Neuronal stem cell (in vitro differentiated cells): Measurements from ENCODE around the gene FAM171A2.
A peak's percentile ranks its signal among the peaks of the same experiment; 100 is the strongest.
"Not testable (repeated sequence)": the region's sequence is repeated elsewhere in the genome, so short reads cannot be mapped to it uniquely, and the experiment has no call there.

Source experiments
- DNase-seq: peaks from one replicate; pipeline ENCODE4 v3.0.0-alpha.2; 2013; ENCODE audit warnings: low spot score
- H2AFZ ChIP-seq: one replicate; pipeline ENCODE4 v1.6.1; 2013; ENCODE audit warnings: mild to moderate bottlenecking, low read length, inconsistent platforms
- H2AK5ac ChIP-seq: 2 replicates; pipeline ENCODE4 v1.6.1; 2013; ENCODE audit warnings: low read depth, mild to moderate bottlenecking, inconsistent platforms, low read length, moderate library complexity, mixed read lengths
- H2BK120ac ChIP-seq: 2 replicates; pipeline ENCODE4 v1.6.1; 2013; ENCODE audit warnings: low read depth, mild to moderate bottlenecking, inconsistent platforms, low read length, moderate library complexity, mixed read lengths
- H2BK12ac ChIP-seq: one replicate; pipeline ENCODE4 v1.6.1; 2013; ENCODE audit warnings: low read length, inconsistent platforms
- H2BK15ac ChIP-seq: 2 replicates; pipeline ENCODE4 v1.6.1; 2013; ENCODE audit warnings: mild to moderate bottlenecking, low read length, inconsistent platforms, mixed read lengths
- H2BK5ac ChIP-seq: one replicate; pipeline ENCODE4 v1.6.1; 2013; ENCODE audit warnings: inconsistent platforms, mild to moderate bottlenecking, low read length, moderate library complexity
- H3K14ac ChIP-seq: one replicate; pipeline ENCODE4 v1.6.1; 2013; ENCODE audit warnings: low read length, inconsistent platforms
- H3K18ac ChIP-seq: 2 replicates; pipeline ENCODE4 v1.6.1; 2013; ENCODE audit warnings: low read length, inconsistent platforms
- H3K23ac ChIP-seq: 2 replicates; pipeline ENCODE4 v1.6.1; 2013; ENCODE audit warnings: low read depth, mild to moderate bottlenecking, mixed read lengths, low read length, inconsistent platforms; ENCODE audit not compliant: poor library complexity
- H3K27ac ChIP-seq: replicated peaks from 3 replicates; pipeline ENCODE4 v1.5.1; 2013; ENCODE audit warnings: low read length, inconsistent platforms
- H3K27me3 ChIP-seq, 3 experiments: 2 replicates each; pipeline ENCODE4 v1.6.1; 2013; ENCODE audit warnings: low read length in 3 of 3, mild to moderate bottlenecking in 2 of 3, inconsistent platforms in 1 of 3, low read depth in 1 of 3, mixed read lengths in 1 of 3, moderate library complexity in 1 of 3; ENCODE audit not compliant: control insufficient read depth in 3 of 3, insufficient read depth in 3 of 3
- H3K36me3 ChIP-seq, 2 donors: replicated peaks in 1 of 2; 2 replicates each; pipeline ENCODE4 v1.6.1; 2013; ENCODE audit warnings: low read length in 2 of 2; ENCODE audit not compliant: control insufficient read depth in 2 of 2, insufficient read depth in 2 of 2
- H3K4ac ChIP-seq: 2 replicates; pipeline ENCODE4 v1.6.1; 2013; ENCODE audit warnings: inconsistent platforms, mild to moderate bottlenecking, low read length, moderate library complexity
- H3K4me1 ChIP-seq, 2 donors: 1 replicate in 1 of 2; 2 replicates in 1 of 2; pipeline ENCODE4 v1.6.1; 2013; ENCODE audit warnings: low read length in 2 of 2, low read depth in 1 of 2; ENCODE audit not compliant: control insufficient read depth in 2 of 2, insufficient read depth in 1 of 2
- H3K4me2 ChIP-seq: one replicate; pipeline ENCODE4 v1.6.1; 2013; ENCODE audit warnings: mild to moderate bottlenecking, low read length, inconsistent platforms; ENCODE audit not compliant: insufficient read depth, poor library complexity, severe bottlenecking
- H3K4me3 ChIP-seq, 2 donors: 2 replicates each; pipeline ENCODE4 v1.5.1; 2013; ENCODE audit warnings: low read length in 2 of 2, mild to moderate bottlenecking in 2 of 2, inconsistent platforms in 1 of 2, moderate library complexity in 1 of 2
- H3K79me1 ChIP-seq: one replicate; pipeline ENCODE4 v1.6.1; 2013; ENCODE audit warnings: low read depth, mild to moderate bottlenecking, inconsistent platforms, low read length, moderate library complexity
- H3K9ac ChIP-seq: one replicate; pipeline ENCODE4 v1.6.1; 2013; ENCODE audit warnings: mild to moderate bottlenecking, low read depth, low read length, inconsistent platforms; ENCODE audit not compliant: poor library complexity
- H3K9me3 ChIP-seq, 2 donors: replicated peaks in 1 of 2; 2 replicates each; pipeline versions ENCODE3 to v1.6.1; 2013; ENCODE audit warnings: low read length in 2 of 2, mild to moderate bottlenecking in 2 of 2, inconsistent platforms in 1 of 2, low read depth in 1 of 2, mixed read lengths in 1 of 2, moderate library complexity in 1 of 2; ENCODE audit not compliant: control insufficient read depth in 2 of 2, insufficient read depth in 1 of 2
- H4K8ac ChIP-seq: one replicate; pipeline ENCODE4 v1.6.1; 2013; ENCODE audit warnings: low read depth, mild to moderate bottlenecking, inconsistent platforms, low read length, moderate library complexity
- H4K91ac ChIP-seq: one replicate; pipeline ENCODE4 v1.6.1; 2013; ENCODE audit warnings: low read length, low read depth, mild to moderate bottlenecking, inconsistent platforms; ENCODE audit not compliant: poor library complexity
- WGBS, 2 donors: extraction: QIAGEN DNeasy Blood & Tissue Kit; methylation state at CpG; one replicate each; pipeline ENCODE4 v1.1.7; 2013; ENCODE audit warnings: missing lambda C conversion rate in 2 of 2, mixed read lengths in 1 of 2; ENCODE audit not compliant: insufficient read length in 2 of 2, insufficient replicate concordance in 1 of 2; ENCODE audit errors: extremely low coverage in 2 of 2; 5-methylcytosine and 5-hydroxymethylcytosine counted together

FAM171A2 gene

GRCh38 chr17:44345454-44346026 lies 18.1 kb downstream of the FAM171A2 start:
- Histone ChIP-seq H3K4me1 (peaks cover 0 to 4% of the 10 kb centered on the region in 2 donors), H3K4ac (no peak overlapping the region), H3K9ac (peak overlapping the region; percentile 75), H2BK5ac (no peak overlapping the region), H3K4me3 (peak overlapping the region; percentile 73 to 85), H3K27ac (no peak overlapping the region), H3K9me3 (peaks cover 0 to 1% of the 10 kb centered on the region in 2 donors), H2AFZ (peak overlapping the region; percentile 88), H3K79me1 (no peaks in the 10 kb centered on the region), H3K36me3 (peaks cover 2 to 3% of the 10 kb centered on the region in 2 donors), H3K23ac (peak overlapping the region; percentile 68), H3K27me3 (peaks cover 0 to 2% (median 0%) of the 10 kb centered on the region in 3 experiments), H4K91ac (no peak overlapping the region), H2BK12ac (no peak overlapping the region), H2BK120ac (no peak overlapping the region), H3K4me2 (peak overlapping the region; percentile 85), H3K18ac (peak overlapping the region; percentile 67), H4K8ac (no peak overlapping the region), H2AK5ac (no peak overlapping the region), H2BK15ac (no peak overlapping the region), H3K14ac (no peak overlapping the region)
- DNase-seq: peak; percentile 70
- no CpG with 5 or more reads among the region's 21 CpGs for WGBS, 2 donors

DNA sequence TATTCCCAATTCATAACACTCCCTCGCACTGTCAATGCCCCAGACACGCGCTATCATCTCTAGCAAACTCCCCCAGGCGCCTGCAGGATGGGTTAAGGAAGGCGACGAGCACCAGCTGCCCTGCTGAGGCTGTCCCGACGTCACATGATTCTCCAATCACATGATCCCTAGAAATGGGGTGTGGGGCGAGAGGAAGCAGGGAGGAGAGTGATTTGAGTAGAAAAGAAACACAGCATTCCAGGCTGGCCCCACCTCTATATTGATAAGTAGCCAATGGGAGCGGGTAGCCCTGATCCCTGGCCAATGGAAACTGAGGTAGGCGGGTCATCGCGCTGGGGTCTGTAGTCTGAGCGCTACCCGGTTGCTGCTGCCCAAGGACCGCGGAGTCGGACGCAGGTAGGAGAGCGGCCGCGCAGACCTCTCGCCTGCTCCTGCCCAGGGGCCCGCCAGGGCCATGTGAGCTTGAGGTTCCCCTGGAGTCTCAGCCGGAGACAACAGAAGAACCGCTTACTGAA lies 18.7 kb downstream of the FAM171A2 start, which contains the start of gene GRN:
TSS of gene GRN (plus strand) at position 364 of the 515 bp plus-strand sequence. CDS start 3,863 bp downstream, outside the sequence.
- Histone ChIP-seq H3K14ac (no peak within 1 kb of the TSS), H4K8ac (no peak within 1 kb of the TSS), H3K4ac (no peak within 1 kb of the TSS), H3K79me1 (no peaks in the 10 kb centered on the region), H3K23ac (peak within 1 kb of the TSS; percentile 68), H3K18ac (peak within 1 kb of the TSS; percentile 67), H2AK5ac (no peak within 1 kb of the TSS), H4K91ac (no peak within 1 kb of the TSS), H3K27me3 (peaks cover 0 to 2% (median 0%) of the 10 kb centered on the region in 3 experiments), H3K36me3 (peaks cover 2 to 3% of the 10 kb centered on the region in 2 donors), H3K27ac (no peak within 1 kb of the TSS), H2AFZ (peak within 1 kb of the TSS; percentile 88), H3K4me1 (peaks cover 0 to 4% of the 10 kb centered on the region in 2 donors), H3K4me3 (peak within 1 kb of the TSS; percentile 73 to 85), H3K9ac (peak within 1 kb of the TSS; percentile 75), H3K9me3 (peaks cover 0 to 1% of the 10 kb centered on the region in 2 donors), H2BK120ac (no peak within 1 kb of the TSS), H3K4me2 (peak within 1 kb of the TSS; percentile 85), H2BK15ac (peak within 1 kb of the TSS; percentile 19), H2BK5ac (no peak within 1 kb of the TSS), H2BK12ac (no peak within 1 kb of the TSS)
- peak; percentile 98 for DNase-seq
- WGBS, 2 donors: no CpG with 5 or more reads among the region's 26 CpGs

DNA sequence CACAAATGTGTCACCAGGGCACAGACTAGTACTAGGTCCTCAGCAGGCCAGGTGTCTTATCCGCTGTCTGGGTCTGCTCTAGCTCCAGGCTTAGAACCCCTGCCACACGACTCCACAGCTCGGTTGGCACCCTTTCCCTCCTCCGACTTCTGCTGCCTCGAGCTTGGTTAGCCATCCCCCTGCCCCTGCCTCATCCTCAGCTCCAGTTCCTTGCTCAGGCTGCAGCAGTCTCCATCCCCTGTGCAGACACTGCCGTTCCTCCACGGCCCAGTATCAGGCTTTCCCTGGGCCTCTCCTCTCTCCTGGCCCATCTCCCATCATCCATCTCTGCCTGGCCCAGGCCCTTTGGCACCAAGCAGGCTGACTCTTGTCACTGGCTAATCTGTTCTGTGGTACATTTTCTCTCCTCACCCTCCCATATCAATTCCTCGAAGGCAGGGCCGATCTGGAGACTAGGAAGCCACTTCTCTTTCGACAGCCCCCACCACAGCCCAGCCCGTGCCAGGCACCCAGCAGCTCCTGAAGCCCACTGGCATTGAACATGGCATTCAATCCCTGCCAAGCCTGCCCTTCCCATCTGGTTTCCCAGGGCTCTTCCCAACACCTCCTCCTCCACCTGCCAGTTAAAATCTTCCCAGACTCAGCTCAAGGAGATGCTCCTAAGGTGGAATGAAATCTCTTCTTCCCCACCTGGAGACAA lies 20.0 kb downstream of the FAM171A2 start:
- Histone ChIP-seq H4K8ac (no peak overlapping the region), H3K14ac (no peak overlapping the region), H3K36me3 (no peaks in the 10 kb centered on the region), H3K79me1 (no peaks in the 10 kb centered on the region), H3K4me2 (no peak overlapping the region), H3K9ac (peak overlapping the region; percentile 10), H2BK15ac (no peak overlapping the region), H4K91ac (no peak overlapping the region), H2BK120ac (no peak overlapping the region), H3K4ac (no peak overlapping the region), H2BK12ac (no peak overlapping the region), H2AK5ac (peak overlapping the region; percentile 60), H2AFZ (peak overlapping the region; percentile 88), H3K27me3 (peaks cover 0 to 2% (median 0%) of the 10 kb centered on the region in 3 experiments), H3K4me1 (peaks cover 0 to 4% of the 10 kb centered on the region in 2 donors), H3K18ac (no peak overlapping the region), H2BK5ac (no peak overlapping the region), H3K4me3 (no peak overlapping the region), H3K23ac (no peak overlapping the region), H3K9me3 (peaks cover 0 to 1% of the 10 kb centered on the region in 2 donors), H3K27ac (no peak overlapping the region)
- no peak for DNase-seq
- no CpG with 5 or more reads among the region's 11 CpGs for WGBS, 2 donors

- not testable (repeated sequence) for H3K18ac ChIP-seq, DNase-seq
- no CpG with 5 or more reads among the region's 5 CpGs for WGBS, 2 donors
Observed at GRCh38 chr17:44340553-44340952, 23.1 kb downstream of the FAM171A2 start.

More at GRCh38 chr17:44340553-44340952, 23.1 kb downstream of the FAM171A2 start:
- H3K9ac ChIP-seq, H3K36me3 ChIP-seq, H3K14ac ChIP-seq, H3K4me2 ChIP-seq, H2AK5ac ChIP-seq, H3K79me1 ChIP-seq, H2AFZ ChIP-seq, H2BK12ac ChIP-seq, H3K27ac ChIP-seq, H4K8ac ChIP-seq, H3K4me1 ChIP-seq, H2BK15ac ChIP-seq, H3K23ac ChIP-seq, H4K91ac ChIP-seq, H3K4ac ChIP-seq, H3K9me3 ChIP-seq, H3K4me3 ChIP-seq, H2BK120ac ChIP-seq, H2BK5ac ChIP-seq: not testable (repeated sequence)
- peaks cover 0 to 17% (median 0%) of the 10 kb centered on the region in 3 experiments for H3K27me3 ChIP-seq
